Fibroblast of the aortic adventitia (primary cell): ENCODE results near the gene PALLD. TPM values are rescaled to one million over a fixed set of nuclear protein-coding genes. Genes with fewer than 3 reads are reported as not detected.
A peak's percentile ranks its signal among the peaks of the same experiment; 100 is the strongest.

Source experiments
- DNase-seq: peaks from one replicate; pipeline ENCODE4 v3.0.0-alpha.2; 2010; ENCODE audit warnings: low read depth
- H3K4me3 ChIP-seq: 2 replicates; pipeline ENCODE4 v1.5.1; 2011; ENCODE audit warnings: low read depth, mild to moderate bottlenecking, control low read depth, low read length, moderate library complexity
- total RNA-seq: library from RNA; depleted of rRNA; stranded (reverse); fragments of >200 nt; gene quantifications from 2 replicates; pipeline ENCODE4 v1.2.3, GENCODE V29; 2012; ENCODE audit warnings: low replicate concordance
- TF ChIP-seq, protein P1 (sequence below): IDR thresholded peaks from 2 replicates; pipeline ENCODE4 v1.5.1; 2011; ENCODE audit warnings: mild to moderate bottlenecking, low read length, control low read depth, inconsistent platforms; ENCODE audit not compliant: insufficient read depth

PALLD gene
- total RNA-seq, 1 donor, result 52.1 TPM

DNA sequence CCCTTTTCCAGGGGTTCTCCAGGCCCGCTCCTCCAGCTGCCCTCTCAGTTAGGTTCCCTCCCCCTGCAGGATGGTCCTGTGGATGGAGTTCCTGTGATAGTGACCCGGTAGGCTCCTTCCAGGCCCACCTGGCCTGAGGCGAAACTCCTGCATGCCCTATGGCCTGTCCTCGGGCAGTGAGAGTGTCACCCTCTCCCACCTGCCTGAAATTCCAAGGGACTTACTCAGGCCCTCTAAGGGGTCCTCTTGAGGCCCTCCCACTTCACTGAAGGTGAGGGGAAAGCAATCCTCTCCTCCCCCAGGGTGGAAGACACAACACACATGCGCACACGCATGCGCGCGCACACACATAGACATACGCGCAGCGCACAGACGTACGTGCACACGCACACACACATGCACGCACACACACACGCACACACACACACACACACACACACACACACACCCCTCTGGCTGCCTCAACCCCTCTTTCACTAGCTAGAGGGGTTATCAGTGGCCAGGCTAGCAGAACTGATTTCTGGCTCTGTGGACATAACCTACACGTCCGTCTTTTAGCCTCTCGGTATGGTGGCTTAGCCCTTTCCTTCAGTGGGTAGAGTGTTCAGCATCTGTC lies 297.3 kb downstream of the PALLD start:
- H3K4me3 ChIP-seq, result no peak overlapping the region
- DNase-seq, result no peak
- TF ChIP-seq, protein P1, sequence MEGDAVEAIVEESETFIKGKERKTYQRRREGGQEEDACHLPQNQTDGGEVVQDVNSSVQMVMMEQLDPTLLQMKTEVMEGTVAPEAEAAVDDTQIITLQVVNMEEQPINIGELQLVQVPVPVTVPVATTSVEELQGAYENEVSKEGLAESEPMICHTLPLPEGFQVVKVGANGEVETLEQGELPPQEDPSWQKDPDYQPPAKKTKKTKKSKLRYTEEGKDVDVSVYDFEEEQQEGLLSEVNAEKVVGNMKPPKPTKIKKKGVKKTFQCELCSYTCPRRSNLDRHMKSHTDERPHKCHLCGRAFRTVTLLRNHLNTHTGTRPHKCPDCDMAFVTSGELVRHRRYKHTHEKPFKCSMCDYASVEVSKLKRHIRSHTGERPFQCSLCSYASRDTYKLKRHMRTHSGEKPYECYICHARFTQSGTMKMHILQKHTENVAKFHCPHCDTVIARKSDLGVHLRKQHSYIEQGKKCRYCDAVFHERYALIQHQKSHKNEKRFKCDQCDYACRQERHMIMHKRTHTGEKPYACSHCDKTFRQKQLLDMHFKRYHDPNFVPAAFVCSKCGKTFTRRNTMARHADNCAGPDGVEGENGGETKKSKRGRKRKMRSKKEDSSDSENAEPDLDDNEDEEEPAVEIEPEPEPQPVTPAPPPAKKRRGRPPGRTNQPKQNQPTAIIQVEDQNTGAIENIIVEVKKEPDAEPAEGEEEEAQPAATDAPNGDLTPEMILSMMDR, result no peak

GRCh38 chr4:168794881-168795280 lies 298.0 kb downstream of the PALLD start:
- H3K4me3 ChIP-seq, result no peak overlapping the region
- no peak for DNase-seq
- TF ChIP-seq, protein P1, result no peak

- no peak overlapping the region for H3K4me3 ChIP-seq
- TF ChIP-seq, protein P1, result no peak
- no peak for DNase-seq
Observed at GRCh38 chr4:168795346-168795745, 298.5 kb downstream of the PALLD start.

DNA sequence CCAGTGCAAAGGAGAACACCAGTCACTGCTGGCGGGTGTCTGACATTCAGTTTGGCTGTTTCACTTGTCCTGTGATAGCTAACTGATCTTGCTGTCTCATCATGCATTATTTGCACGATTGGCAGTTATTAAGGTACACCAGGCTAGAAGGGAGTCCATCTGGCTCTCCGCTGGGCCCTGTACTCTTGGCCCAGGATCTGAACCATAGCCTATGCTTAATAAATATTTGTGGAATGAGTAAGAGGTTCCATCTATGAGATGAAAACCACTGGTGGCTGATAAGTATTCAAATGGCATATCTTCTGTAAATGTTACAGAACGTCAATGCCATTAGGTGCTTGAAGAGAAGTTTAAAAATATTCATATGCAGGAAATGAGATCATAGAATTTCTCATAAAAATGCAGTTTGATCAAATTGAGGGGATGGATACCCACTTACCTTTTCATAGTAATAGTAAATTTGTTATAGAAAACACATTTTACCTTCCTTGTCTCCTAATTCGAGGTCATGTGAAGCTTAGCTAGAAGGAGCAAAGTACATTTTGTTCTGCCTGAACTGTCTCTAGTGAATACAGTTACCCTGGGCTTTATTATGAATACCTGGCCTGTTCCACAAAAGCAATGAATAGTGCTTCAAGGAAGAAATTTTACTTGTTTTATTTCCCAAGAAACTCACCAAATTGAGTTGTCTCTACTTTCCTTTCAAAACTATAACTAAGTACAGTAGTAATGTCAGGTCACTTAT lies 299.7 kb downstream of the PALLD start:
- H3K4me3 ChIP-seq, result no peak overlapping the region
- TF ChIP-seq, protein P1, result no peak
- peak; percentile 80 for DNase-seq

DNA sequence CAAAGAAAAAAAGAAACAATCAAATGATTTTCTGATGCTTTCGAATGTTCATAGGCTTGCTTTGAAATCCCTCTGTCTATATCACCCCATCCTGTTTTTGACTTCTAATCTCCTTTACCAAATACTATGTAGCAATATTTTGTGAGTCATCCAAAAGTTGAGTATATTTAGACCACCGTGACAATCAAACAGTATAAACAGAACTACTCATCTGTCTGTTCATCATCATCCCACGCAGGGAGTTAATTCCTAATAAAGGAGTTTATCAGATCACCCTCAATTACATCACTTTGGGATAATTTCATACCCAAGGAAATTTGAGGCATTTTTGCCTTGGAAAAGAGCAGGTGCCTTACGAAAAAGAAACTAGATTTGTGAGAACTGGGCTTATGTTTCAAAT lies 300.3 kb downstream of the PALLD start:
- peak; percentile 83 for DNase-seq
- H3K4me3 ChIP-seq, result no peak overlapping the region
- TF ChIP-seq, protein P1, result no peak

- no peak overlapping the region for H3K4me3 ChIP-seq
- DNase-seq, result no peak
- TF ChIP-seq, protein P1, result no peak
Observed at GRCh38 chr4:168797738-168798375, 301.0 kb downstream of the PALLD start.
